ENCODE results near the gene OSER1.

DNA sequence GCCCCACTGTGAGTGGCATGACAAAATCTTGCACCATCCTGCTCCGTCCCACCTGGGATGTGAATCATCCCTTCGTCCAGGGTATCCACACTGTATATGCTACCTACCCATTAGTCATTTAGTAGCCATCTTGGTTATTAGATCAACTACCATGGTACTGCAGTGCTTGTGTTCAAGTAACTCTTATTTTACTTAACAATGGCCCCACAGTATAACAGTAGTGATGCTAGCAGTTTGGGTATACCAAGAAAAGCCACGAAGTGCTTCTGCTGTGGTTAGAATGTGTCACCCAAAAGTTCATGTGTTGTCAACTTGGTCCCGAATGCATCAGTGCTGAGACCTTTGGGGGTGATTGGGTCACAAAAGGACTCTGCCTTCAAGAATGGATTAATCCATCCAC is 11.7 kb downstream of the OSER1 start:
- no peak for TF ChIP-seq RELA (CRISPR knock-in tag; IDR thresholded peaks at IDR 0.05; ENCODE audit: borderline replicate concordance)
- no peak for TF ChIP-seq JUN (CRISPR knock-in tag; IDR thresholded peaks at IDR 0.05)
- TF ChIP-seq NFE2L1 (CRISPR knock-in tag; IDR thresholded peaks at IDR 0.05), result no peak
- TF ChIP-seq ZNF121 (CRISPR knock-in tag; IDR thresholded peaks at IDR 0.05), result no peak
- TF ChIP-seq, protein P1, sequence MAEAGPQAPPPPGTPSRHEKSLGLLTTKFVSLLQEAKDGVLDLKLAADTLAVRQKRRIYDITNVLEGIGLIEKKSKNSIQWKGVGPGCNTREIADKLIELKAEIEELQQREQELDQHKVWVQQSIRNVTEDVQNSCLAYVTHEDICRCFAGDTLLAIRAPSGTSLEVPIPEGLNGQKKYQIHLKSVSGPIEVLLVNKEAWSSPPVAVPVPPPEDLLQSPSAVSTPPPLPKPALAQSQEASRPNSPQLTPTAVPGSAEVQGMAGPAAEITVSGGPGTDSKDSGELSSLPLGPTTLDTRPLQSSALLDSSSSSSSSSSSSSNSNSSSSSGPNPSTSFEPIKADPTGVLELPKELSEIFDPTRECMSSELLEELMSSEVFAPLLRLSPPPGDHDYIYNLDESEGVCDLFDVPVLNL (CRISPR knock-in tag; IDR thresholded peaks at IDR 0.05; ENCODE audit: borderline replicate concordance, low read depth), result no peak
- TF ChIP-seq GABPB1 (CRISPR knock-in tag; IDR thresholded peaks at IDR 0.05), result no peak
- TF ChIP-seq, protein P2, sequence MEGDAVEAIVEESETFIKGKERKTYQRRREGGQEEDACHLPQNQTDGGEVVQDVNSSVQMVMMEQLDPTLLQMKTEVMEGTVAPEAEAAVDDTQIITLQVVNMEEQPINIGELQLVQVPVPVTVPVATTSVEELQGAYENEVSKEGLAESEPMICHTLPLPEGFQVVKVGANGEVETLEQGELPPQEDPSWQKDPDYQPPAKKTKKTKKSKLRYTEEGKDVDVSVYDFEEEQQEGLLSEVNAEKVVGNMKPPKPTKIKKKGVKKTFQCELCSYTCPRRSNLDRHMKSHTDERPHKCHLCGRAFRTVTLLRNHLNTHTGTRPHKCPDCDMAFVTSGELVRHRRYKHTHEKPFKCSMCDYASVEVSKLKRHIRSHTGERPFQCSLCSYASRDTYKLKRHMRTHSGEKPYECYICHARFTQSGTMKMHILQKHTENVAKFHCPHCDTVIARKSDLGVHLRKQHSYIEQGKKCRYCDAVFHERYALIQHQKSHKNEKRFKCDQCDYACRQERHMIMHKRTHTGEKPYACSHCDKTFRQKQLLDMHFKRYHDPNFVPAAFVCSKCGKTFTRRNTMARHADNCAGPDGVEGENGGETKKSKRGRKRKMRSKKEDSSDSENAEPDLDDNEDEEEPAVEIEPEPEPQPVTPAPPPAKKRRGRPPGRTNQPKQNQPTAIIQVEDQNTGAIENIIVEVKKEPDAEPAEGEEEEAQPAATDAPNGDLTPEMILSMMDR (IDR thresholded peaks at IDR 0.05), result no peak
